HTR-8/SVneo (cell line): ENCODE results near the gene KCNQ2.

Source experiments
- DNase-seq: peaks from one replicate; pipeline ENCODE4 v3.0.0; 2011; ENCODE audit warnings: low spot score, mixed read lengths; ENCODE audit not compliant: insufficient read length
- FAIRE-seq: peaks from 2 replicates; lab custom pipeline; 2011; peaks lifted over from hg19 to GRCh38; lab: Jason Lieb, UNC

Gene KCNQ2

GRCh38 chr20:63441136-63442099 lies 31.0 kb downstream of the KCNQ2 start:
- FAIRE-seq: no peak
- DNase-seq: no peak

- FAIRE-seq (no peak), DNase-seq (no peak)
Measured at GRCh38 chr20:63440366-63440955, 32.0 kb downstream of the KCNQ2 start.

- DNase-seq (no peak), FAIRE-seq (no peak)
Measured at GRCh38 chr20:63439866-63440265, 32.6 kb downstream of the KCNQ2 start.

GRCh38 chr20:63438121-63438520 lies 34.3 kb downstream of the KCNQ2 start:
- no peak for FAIRE-seq
- no peak for DNase-seq

- FAIRE-seq: peak; percentile 85
- DNase-seq: no peak
Measured at GRCh38 chr20:63435552-63435951, 36.9 kb downstream of the KCNQ2 start.

- DNase-seq: peak; percentile 96
- FAIRE-seq: peak; percentile 100
Measured at GRCh38 chr20:63434599-63435378, 37.7 kb downstream of the KCNQ2 start.

- FAIRE-seq (peak; percentile 26), DNase-seq (no peak)
Measured at GRCh38 chr20:63433756-63434531, 38.5 kb downstream of the KCNQ2 start.

- no peak for FAIRE-seq
Measured at GRCh38 chr20:63433351-63433750, 39.1 kb downstream of the KCNQ2 start.

GRCh38 chr20:63432577-63433325 lies 39.7 kb downstream of the KCNQ2 start:
- DNase-seq (no peak), FAIRE-seq (peak; percentile 70)

More at GRCh38 chr20:63433351-63433750, 39.1 kb downstream of the KCNQ2 start:
- DNase-seq: no peak

- FAIRE-seq: no peak
Measured at GRCh38 chr20:63431944-63432343, 40.5 kb downstream of the KCNQ2 start.

GRCh38 chr20:63430891-63431290 lies 41.6 kb downstream of the KCNQ2 start:
- FAIRE-seq: no peak

More at GRCh38 chr20:63431944-63432343, 40.5 kb downstream of the KCNQ2 start:
- no peak for DNase-seq

GRCh38 chr20:63429992-63430391 lies 42.5 kb downstream of the KCNQ2 start:
- FAIRE-seq (no peak), DNase-seq (no peak)

More at GRCh38 chr20:63430891-63431290, 41.6 kb downstream of the KCNQ2 start:
- no peak for DNase-seq

GRCh38 chr20:63428906-63429575 lies 43.4 kb downstream of the KCNQ2 start:
- DNase-seq (no peak), FAIRE-seq (peak; percentile 26)

- DNase-seq: no peak
- peak; percentile 31 for FAIRE-seq
Measured at GRCh38 chr20:63427724-63428330, 44.6 kb downstream of the KCNQ2 start.

GRCh38 chr20:63427206-63427605 lies 45.2 kb downstream of the KCNQ2 start:
- FAIRE-seq (no peak), DNase-seq (no peak)

GRCh38 chr20:63425846-63426485 lies 46.5 kb downstream of the KCNQ2 start:
- DNase-seq (no peak), FAIRE-seq (no peak)

GRCh38 chr20:63424613-63425012 lies 47.8 kb downstream of the KCNQ2 start:
- FAIRE-seq (no peak), DNase-seq (no peak)

GRCh38 chr20:63423751-63424150 lies 48.7 kb downstream of the KCNQ2 start:
- FAIRE-seq: no peak

More at GRCh38 chr20:63423751-63424150, 48.7 kb downstream of the KCNQ2 start:
- no peak for DNase-seq
